ENCODE data around the gene ELF1. TPM values are rescaled to one million over a fixed set of nuclear protein-coding genes. Genes with fewer than 3 reads are reported as not detected.

The ELF1 gene
- total and polyA plus RNA-seq, 2 of the 8 experiments (the other 6 are each of a cell fraction or from before 2014, with no cell fraction given) = 5.6 to 18.2 TPM

GRCh38 chr13:40933508-40934204 lies 85.5 kb downstream of the ELF1 start:
- FAIRE-seq (no peak), DNase-seq (ENCODE audit: low read depth in 1 of 2, low spot score in 2 of 2) (no peak)
- Histone ChIP-seq H3K4me2 (ENCODE audit: insufficient read depth in 1 of 2, low read depth in 2 of 2, low read length in 2 of 2) (no peak overlapping the region), H3K4me1 (replicated peaks in 1 of 4; ENCODE audit: control insufficient read depth in 3 of 4, insufficient read depth in 4 of 4, low read length in 3 of 4) (peaks cover 0 to 3% (median under 1%) of the 10 kb centered on the region in 4 experiments; a peak in 1 of 7 replicates), H3K23ac (ENCODE audit: insufficient read length) (no peak overlapping the region), H3K79me1 (ENCODE audit: low read depth, low read length) (no peaks in the 10 kb centered on the region), H3K4ac (replicated peaks; ENCODE audit: insufficient read length, low read depth, low read length) (no peak overlapping the region), H3K9ac (replicated peaks in 1 of 4; ENCODE audit: extremely low read depth in 1 of 4, low read depth in 3 of 4, low read length in 3 of 4) (no peak overlapping the region), H2AK5ac (ENCODE audit: low read depth, low read length) (no peak overlapping the region), H2AFZ (ENCODE audit: low read length) (no peak overlapping the region), H2BK20ac (ENCODE audit: low read length) (no peak overlapping the region), H2BK12ac (ENCODE audit: low read depth, low read length) (no peak overlapping the region), H2BK5ac (ENCODE audit: low read depth, low read length) (no peak overlapping the region), H3K18ac (ENCODE audit: extremely low read depth, low read length) (no peak overlapping the region), H3K36me3 (ENCODE audit: control insufficient read depth in 2 of 4, insufficient read depth in 4 of 4, low read length in 3 of 4) (peaks cover 0 to 6% (median 0%) of the 10 kb centered on the region in 4 experiments; a peak in 1 of 8 replicates), H4K91ac (replicated peaks; ENCODE audit: insufficient read length, low read length) (no peak overlapping the region), H3K56ac (replicated peaks; ENCODE audit: insufficient read length, low read depth, low read length) (no peak overlapping the region), H4K5ac (ENCODE audit: insufficient read length, low read depth, low read length) (no peak overlapping the region), H2BK15ac (ENCODE audit: low read length) (no peak overlapping the region), H3K27ac (ENCODE audit: low read depth, low read length) (no peak overlapping the region), H4K8ac (ENCODE audit: extremely low read depth, insufficient read depth, low read length) (no peak overlapping the region), H4K20me1 (replicated peaks in 1 of 2; ENCODE audit: control insufficient read depth in 1 of 2, insufficient read depth in 2 of 2, low read length in 2 of 2) (no peaks in the 10 kb centered on the region), H3K23me2 (ENCODE audit: low read depth, low read length) (no peaks in the 10 kb centered on the region), H3K79me2 (ENCODE audit: control insufficient read depth in 1 of 2, insufficient read depth in 2 of 2, low read length in 2 of 2) (no peaks in the 10 kb centered on the region), H3K14ac (ENCODE audit: insufficient read length) (no peak overlapping the region), H3K9me3 (ENCODE audit: insufficient read depth in 2 of 2, low read depth in 1 of 2, low read length in 1 of 2) (no peaks in the 10 kb centered on the region), H2BK120ac (replicated peaks; ENCODE audit: low read depth, low read length) (no peak overlapping the region), H3K4me3 (ENCODE audit: extremely low read depth in 1 of 4, insufficient read depth in 2 of 4, low read depth in 3 of 4, low read length in 4 of 4) (no peak overlapping the region), H3K27me3 (replicated peaks in 1 of 4; ENCODE audit: control insufficient read depth in 3 of 4, extremely low read depth in 1 of 4, insufficient read depth in 3 of 4, low read length in 3 of 4) (no peaks in the 10 kb centered on the region)
- ChIA-PET POLR2A (ENCODE audit: partially characterized antibody) (interaction anchor here (0.7 kb wide), 1 partner anchor 12 kb away, joined by 3 read pairs; no protein-coding TSS in a partner anchor), CTCF (ENCODE audit: partially characterized antibody) (no interaction called here)
- 85% methylated on average over 4 of the region's 4 CpGs; no CpG with 5 or more reads in 1 of the 2 experiments for WGBS, 2 experiments (ENCODE audit: extremely low coverage in 1 of 2, insufficient coverage in 1 of 2, insufficient read length in 1 of 2, insufficient replicate concordance in 2 of 2, low coverage in 1 of 2, low lambda C conversion rate in 2 of 2, missing lambda C conversion rate in 1 of 2)
- no peak for TF ChIP-seq SP4 (IDR thresholded peaks at IDR 0.05; ENCODE audit: low read length)
- no peak for TF ChIP-seq TAF7 (optimal IDR thresholded peaks at IDR 0.05; ENCODE audit: borderline replicate concordance, low read depth, low read length)
- TF ChIP-seq TBP (IDR thresholded peaks at IDR 0.05; ENCODE audit: low read depth, low read length) = no peak
- no peak for TF ChIP-seq RNF2 (IDR thresholded peaks at IDR 0.05; ENCODE audit: borderline replicate concordance, low read depth, low read length, missing control alignments, poor library complexity, severe bottlenecking)
- no peak for TF ChIP-seq CEBPB (IDR thresholded peaks at IDR 0.05; ENCODE audit: low read depth, low read length)
- no peak for TF ChIP-seq RAD21 (IDR thresholded peaks at IDR 0.05 in 1 of 2, conservative IDR thresholded peaks at IDR 0.05 in 1 of 2; ENCODE audit: low read depth in 2 of 2, low read length in 2 of 2)
- no peak for TF ChIP-seq SP2 (IDR thresholded peaks at IDR 0.05; ENCODE audit: low read length)
- TF ChIP-seq ATF2 (IDR thresholded peaks at IDR 0.05; ENCODE audit: low read length) = no peak
- no peak for TF ChIP-seq KDM5A (IDR thresholded peaks at IDR 0.05; ENCODE audit: low read length)
- no peak for TF ChIP-seq JUN (IDR thresholded peaks at IDR 0.05; ENCODE audit: low read depth, low read length)
- TF ChIP-seq GTF2F1 (IDR thresholded peaks at IDR 0.05; ENCODE audit: borderline replicate concordance, low read depth, low read length) = no peak
